ENCODE data around the gene POLR2J.

The POLR2J gene

DNA sequence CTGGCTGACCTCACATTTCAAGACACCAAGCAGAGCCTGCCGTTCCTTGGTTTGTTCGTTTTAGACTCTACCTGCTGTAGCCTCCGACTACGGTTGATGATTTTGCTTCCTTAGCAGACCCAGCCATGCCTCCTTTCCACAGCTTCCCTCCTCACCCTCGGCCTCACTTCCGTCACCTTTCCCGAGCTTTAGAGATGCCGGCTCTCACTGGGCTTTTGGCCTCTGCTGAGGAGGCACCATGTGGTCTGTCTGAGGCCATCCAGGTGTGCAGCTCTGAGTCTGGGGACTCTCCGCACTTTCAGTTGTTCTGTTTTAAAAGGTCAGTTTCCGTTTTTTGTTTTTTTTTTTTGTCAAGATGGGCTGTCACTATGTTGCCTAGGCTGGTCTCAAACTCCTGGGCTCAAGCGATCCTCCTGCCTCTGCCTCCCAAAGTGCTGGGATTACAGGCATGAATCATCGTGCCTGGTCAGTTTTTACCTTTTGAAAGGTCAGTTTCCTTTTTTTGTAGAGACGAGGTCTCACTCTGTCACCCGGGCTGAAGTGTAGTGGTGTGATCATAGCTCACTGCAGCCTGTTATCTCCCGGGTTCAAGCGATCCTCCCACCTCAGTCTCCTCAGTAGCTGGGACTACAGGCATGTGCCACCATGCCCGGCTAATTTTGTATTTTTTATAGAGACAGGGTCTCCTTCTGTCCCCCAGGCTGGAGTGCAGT is 33.6 kb downstream of the POLR2J start:
- DNase-seq: no peak

DNA sequence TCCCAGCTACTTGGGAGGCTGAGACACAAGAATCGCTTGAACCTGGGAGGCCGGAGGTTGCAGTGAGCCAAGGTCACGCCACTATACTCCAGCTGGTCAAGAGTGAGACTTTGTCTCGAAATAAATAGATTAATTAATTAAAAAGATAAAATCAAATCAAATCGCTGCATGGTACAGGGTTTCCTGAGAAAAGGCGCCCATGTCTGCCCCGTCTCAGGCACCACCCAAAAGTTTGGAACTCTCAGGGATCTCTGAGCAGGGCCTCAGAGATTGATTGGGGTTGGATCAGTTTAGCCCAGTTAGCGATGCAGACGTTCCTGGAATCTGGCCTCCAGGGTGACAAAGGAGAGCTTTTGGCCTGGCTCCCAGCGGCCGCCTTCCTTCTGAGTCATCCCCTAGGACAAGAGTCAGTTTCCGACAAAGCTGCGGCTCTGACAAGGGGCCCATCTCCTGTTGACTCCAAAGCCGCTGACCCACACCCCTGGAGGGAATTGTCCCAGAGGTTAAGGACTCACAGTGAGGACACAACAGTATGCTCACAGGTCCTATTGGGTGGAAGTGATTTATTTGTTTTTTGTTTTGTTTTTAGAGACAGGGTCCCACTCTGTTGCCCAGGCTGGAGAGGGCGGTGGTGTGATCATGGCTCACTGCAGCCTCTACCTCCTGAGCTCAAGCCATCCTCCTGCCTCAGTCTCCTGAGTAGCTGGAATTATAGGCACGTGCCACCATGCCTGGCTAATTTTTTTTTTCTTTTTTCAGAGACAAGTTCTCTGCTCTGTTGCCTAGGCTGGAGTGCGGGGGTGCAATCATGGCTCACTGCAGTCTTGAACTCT is 38.5 kb downstream of the POLR2J start:
- DNase-seq: peak in 1 of 56 donors; percentile 32

DNA sequence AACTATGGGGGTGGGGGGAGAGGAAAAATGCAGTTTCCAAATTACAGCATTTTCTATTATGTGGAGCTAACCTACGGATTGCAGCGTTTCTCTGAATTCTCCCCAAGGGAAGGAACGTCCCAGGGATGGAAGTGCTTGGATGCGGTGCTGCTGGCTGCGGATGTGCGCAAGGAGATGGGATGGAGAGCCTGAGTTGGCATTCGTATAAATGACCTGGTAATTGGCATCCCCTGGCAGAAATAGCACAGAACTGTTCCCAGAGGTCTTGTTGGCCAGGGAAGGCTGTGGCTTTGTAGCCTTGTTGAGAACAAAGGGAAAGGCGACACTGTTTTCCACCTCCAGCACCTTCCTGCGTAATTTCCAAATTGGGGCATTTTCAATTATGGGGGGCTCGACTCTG is 42.6 kb downstream of the POLR2J start:
- no peak for DNase-seq

DNA sequence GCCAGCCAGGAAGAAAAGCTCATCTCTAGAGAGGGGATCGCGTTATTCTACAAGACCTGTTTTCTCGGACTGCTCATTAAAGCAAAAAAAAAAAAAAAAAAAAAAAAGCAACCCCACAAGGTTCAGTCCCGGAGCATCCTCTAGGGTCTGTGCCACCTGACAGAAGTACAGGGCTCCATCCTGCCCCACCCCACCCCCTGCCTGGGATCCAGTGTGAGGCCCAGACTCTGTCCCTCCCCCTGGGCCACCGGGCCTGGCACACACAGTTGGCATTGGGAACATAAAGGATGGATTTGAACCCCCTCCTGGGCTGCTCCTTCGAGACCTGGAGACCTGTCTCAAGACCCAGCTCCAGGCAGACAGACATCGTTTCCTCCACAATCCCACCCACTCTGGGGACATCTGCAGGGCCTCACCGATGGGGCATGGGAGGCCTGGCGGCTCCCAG is 44.7 kb downstream of the POLR2J start:
- no peak for DNase-seq

DNA sequence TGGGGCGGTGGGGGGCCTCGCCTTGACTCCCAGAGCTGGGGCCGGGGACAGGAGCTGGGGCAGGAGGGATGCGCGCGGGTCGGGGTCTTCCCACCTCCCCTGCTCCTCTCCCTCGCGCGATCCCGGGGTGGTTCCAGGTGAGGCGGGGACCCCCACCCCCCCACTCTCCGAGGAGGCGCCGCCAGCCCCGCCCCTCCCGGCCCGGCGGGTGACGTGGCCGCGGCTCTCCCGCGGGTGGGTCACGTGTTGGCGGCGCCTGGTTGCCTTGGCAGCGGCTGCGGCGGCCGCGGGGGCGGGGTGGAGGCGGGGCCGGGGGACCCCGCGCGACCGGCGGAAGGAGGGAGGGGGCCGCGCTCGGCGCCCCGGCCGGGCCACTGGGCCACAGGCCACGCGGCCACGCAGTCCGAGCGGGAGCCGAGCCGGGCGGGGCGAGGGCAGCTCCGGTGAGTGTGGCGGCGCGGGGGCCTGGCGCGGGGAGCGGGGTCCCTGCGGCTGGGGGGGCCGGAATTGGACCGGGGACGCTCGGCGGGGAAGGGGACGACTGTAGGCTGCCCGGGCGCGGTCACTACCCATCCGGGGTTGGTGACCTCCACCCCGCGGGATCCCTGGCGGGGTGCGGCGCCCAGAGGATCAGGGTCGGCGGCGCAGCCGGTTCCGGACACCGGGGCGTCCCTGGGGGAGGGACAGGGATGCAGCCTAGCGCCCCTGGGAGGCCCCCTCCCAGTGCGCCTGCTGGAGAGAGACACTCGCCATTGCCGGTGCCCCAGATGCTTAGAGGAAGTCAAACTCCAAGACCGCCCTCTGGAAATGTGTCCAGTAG is 45.3 kb downstream of the POLR2J start, which contains the start of gene ORAI2:
Gene ORAI2 (plus strand): TSS at position 357 of the 820 bp plus-strand sequence. CDS start 5,382 bp downstream, outside the sequence.
- DNase-seq: peak in 53 of 56 donors; percentile 11 to 91 (median 64)

DNA sequence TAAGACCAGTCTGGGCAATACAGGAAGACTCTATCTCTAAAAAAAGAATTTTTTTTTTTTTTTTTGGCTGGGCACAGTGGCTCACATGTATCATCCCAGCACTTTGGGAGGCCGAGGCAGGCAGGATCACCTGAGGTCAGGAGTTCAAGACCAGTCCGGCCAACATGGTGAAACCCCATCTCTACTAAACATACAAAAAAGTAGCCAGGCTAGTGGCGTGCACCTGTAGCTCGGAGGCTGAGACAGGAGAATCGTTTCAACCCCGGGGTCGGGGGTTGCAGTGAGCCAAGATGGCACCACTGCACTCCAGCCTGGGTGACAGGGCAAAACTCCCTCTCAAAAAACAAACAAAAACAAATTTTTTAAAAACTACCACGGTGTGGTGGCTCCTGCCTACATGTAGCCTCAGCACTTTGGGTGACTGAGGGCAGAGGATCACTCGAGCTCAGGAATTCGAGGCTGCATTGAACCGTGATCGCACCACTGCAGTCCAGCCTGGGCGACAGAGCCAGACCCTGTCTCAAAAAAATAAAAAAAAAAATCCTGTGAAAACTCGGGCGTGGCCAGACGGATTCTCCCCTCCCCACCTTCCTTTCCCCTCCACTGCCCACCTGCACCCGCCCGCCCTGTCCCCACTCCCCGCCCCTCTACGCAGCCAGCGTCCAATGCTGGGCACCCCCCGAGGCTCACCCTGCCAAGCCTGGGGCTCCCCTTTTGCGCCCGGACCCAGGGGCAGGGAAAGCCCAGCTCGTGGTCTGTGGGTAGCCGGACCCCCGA is 46.1 kb downstream of the POLR2J start:
- DNase-seq: no peak

DNA sequence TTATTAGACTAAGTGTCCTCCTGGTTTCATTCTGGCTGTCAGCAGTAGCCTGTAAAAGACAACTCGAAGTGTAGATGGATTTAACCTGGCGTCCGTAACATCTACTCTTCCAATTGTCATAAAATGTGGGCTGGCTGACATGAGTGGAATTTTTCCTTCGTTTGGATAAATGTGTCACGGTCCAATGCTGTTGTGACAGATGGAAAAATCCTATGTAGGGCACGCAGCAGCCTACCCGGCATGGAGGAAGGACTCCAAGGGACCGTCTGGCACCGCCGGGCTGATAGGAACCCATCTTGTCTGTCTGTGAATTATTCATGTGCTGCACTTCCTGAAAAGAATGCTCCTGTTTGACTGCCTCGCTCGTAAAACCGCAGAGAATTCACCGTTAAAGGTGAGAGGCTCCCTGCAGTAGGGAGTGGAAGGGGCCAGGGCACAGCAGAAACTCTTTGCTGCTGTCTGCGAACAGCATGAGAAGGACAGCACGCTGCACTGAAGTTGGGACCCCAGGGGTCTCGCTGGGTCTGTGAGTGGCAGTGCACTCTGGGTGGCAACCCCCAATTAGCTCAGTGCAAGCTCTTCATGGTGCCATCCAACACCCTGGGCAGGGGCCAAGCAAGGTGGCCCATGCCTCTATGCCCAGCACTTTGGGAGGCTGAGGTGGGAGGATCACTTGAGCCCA is 47.0 kb downstream of the POLR2J start:
- DNase-seq: peak in 7 of 56 donors; percentile 9 to 26 (median 15)

DNA sequence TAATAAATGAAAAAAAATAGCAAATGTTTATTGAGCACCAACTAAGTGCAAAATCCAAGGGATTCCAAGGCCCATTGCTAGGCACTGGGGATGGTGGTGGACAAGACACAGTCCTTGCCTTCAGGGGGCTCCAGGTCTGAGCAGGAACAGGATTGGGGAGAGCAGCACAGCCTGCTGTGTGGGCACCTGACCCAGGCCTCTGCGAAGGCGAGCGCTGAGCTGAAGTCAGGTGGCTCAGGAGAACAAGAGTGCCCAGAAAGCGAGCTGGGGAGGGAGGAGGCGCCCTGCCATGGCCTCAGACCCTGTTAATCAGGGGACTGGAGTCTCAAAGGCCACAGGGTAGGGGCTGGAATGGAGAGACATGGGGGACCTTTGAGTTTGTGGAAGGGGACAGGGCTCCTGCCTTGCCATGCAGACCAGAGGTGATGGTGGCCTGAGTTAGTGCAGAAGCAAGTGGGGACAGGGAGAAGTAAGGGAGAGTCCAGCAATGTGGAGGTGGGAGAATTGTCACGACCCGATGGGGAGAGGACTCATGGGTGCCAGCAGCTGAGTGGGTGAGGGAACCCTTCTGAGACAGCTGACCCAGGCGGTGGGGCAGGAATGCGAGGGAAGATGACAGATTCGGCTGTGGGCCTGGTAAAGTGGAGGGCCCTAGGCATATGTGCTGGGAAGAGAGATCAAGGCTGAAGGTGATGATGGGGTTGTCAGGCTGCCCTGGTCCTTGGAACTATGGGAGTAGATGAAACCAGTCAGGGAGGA is 49.4 kb downstream of the POLR2J start:
- no peak for DNase-seq

DNA sequence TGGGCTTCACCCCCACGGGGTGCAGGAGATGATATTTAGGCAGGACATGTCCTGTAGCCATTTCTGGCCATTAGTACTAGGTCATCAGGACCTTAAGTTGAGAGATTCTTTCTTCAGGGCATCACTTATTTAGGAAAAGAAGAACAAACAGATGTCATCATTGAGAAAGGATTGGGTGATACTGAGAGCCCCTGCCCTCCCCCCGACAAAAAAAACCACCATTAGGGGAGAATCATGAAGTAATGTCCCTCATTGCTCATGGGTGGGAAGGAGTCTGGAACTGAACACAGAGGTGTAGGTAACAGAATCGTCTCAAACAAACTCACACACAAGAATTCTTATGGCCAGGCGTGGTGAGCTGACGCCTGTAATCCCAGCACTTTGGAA is 51.7 kb downstream of the POLR2J start:
- DNase-seq: no peak

DNA sequence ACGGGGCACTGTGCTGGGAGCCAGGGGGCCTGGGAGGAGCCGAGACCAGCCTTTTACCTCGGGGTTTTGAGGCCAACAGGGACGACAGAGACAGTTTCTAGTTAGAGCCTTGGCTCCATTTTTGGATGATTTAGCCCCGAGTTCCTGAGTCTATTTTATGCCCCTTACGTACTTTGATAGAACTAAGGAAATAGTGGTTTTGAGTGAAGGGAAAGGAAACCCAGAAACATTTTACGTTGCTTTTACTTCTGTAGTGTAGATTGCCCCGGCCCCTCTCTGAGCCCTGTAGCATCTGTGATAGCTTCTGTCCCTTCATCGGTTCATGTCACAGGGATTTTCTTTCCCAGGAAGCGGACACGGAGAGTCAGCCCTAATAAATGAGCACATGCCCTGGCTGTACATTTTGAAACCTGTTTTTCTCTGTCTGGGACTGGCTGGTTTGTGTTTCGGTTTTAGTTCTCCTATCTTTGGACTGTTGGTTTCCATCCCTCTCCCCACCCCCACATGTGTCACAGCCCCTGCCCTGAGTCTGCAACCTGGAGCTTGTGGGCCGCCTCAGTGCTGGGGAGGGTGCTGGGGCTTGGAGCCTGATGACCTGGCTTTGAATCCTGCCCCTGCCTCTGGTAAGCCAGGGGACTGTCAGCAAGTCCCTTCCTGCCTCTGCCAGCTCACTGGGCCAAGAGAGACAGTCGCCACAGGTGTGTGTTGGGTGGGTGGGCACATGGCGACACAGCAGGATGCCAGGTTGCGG is 52.3 kb downstream of the POLR2J start:
- peak in 7 of 56 donors; percentile 8 to 23 (median 15) for DNase-seq

DNA sequence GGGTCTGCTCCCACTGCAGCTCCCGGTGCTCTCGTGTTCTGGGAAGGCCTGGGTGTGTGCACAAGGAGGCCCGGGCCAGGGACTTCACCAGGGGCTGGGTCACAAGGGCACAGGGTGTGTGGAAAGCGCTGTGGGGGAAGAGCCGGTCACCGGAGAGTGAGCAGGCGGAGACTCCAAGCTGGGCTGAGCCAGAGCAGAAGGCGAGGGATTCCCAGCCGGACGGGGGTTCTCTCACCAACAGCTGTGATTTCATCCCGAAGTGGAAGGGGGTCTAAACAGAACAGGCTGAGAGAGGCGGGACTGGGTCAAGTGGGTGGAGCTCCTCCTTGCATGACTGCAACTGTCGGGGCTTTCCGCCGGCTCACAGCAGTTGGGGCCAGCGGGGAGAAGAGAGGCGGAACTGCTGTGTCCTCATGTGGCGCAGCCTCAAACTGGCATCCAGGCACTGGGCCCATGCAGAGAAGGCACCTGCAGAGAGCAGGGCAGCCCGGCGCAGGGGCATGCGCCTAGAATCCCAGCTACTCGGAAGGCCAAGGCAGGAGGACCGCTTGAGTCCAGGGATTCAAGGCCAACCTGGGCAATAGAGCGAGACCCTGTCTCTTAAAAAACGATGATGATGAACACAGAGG is 53.0 kb downstream of the POLR2J start:
- DNase-seq: peak in 8 of 56 donors; percentile 13 to 46 (median 26)

DNA sequence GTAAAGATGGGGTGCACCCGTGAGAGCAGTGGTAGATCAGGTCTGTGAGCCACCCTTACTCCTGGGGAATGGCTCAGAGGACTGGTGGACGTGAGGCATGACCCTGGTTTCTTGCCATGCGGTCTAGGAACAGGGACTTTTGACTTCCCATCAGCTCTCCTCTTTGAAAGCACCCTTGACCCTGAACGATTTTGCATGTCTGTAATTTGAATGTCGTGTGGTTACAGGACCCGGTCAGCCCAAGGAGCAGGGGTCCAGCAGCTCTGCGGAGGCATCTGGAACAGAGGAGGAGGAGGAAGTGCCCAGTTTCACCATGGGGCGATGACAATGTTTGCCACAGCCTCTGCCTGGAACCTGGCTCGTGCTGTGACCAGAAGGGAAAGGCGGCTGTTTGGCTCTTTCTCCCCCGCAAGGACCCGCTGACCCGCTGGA is 53.9 kb downstream of the POLR2J start:
- DNase-seq: peak in 3 of 56 donors; percentile 12 to 14 (median 13)

DNA sequence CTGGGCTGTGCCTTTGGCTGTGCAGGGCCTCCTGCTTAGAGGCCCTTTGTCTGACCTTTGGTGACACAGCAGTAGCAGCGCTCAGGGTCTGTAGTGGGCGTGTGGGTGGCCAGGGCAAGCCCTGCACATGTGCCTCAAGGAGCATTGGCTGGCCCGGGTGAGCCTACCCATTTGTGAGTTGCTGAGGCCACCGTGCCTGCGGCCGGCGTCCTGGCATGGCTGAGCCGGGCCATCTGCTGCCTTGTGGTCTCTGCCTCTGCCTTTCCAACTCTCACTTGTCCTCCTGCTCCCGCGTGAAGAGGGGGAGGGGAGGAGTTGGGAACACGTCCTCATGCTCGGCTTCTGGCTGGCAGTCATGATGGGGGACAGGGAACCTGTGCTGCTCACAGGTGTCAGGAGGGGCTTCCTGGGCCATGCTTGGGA is 54.6 kb downstream of the POLR2J start:
- DNase-seq: no peak
